ENCODE results near the gene KASH5. TPM values are rescaled to one million over a fixed set of nuclear protein-coding genes. Genes with fewer than 3 reads are reported as not detected.
"Not testable (repeated sequence)": the region's sequence is repeated elsewhere in the genome, so short reads cannot be mapped to it uniquely, and the experiment has no call there.

KASH5 gene
- polyA plus RNA-seq, 4 donors = 0.21 to 0.48 (median 0.29) TPM; not detected in 1

GRCh38 chr19:49451430-49452181 lies 63.6 kb downstream of the KASH5 start, which contains the start of gene PIH1D1:
PIH1D1 (minus strand) TSS chr19:49451814; CDS start chr19:49451574, 240 bp downstream.
- peak; percentile 95 to 100 (median 98) for DNase-seq (ENCODE audit: low read depth in 4 of 4, low spot score in 3 of 4)

GRCh38 chr19:49453013-49453756 lies 65.1 kb downstream of the KASH5 start, which contains the start of gene ALDH16A1:
ALDH16A1 (plus strand) TSS chr19:49453225; CDS start chr19:49453332, 107 bp downstream.
- DNase-seq (ENCODE audit: low read depth in 4 of 4, low spot score in 3 of 4) = peak; percentile 95 to 97 (median 96)

DNA sequence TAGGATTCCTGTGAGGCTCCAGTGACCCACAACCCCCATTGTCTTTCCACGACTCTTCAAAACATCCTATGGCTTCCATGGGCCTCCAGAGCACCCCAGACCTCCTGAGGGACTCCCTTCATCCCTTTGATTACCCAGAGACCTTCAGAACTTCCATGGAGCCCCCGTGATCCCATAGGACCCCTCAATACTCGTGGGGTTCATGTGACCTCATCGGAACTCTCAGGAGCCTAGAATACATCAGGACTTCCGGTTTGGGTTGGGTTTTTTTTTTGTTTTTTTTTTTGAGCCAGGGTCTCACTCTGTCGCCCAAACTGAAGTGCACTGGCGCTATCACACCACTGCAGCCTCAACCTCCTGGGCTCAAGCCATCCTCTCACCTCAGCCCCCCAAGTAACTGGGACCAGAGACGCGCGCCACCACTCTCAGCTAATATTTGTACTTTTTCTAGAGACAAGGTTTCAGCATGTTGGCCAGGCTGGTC lies 65.8 kb downstream of the KASH5 start:
- no peak for DNase-seq (ENCODE audit: low read depth in 4 of 4, low spot score in 3 of 4)

DNA sequence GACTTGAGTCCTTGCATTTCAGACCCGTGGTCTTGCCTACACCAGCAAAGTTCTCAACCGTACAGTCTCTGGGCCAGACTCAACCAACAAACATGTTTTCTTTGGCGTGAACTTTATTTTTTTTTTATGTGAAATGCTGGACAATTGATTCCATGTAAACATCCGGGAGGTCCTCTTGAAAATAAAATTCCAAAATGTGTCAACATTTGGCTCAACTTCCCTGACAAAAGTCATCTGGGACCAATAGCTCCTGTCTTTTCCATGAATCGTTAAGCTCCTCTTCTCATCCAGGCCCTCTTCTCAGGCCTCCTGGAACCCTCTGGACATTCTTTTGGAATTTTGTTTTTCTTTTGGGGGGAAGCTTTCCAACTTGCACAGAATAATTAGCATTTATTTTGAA lies 67.7 kb downstream of the KASH5 start:
- DNase-seq (ENCODE audit: low read depth in 4 of 4, low spot score in 3 of 4) = no peak

DNA sequence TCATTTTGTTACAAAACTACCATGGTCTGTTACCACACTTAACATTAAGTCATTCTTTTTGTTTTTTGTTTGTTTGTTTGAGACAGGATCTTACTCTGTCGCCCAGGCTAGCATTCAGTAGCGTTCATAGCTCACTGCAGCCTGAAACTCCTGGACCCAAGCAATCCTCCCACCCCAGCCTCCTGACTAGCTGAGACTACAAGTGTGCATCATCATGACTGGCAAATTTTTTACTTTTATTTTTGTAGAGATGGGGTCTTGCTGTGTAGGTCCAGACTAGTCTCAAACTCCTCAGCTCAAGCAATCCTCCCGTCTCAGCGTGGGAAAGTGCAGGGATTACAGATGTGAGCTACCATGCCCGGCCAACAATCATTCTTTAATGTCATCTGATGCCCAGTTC lies 68.3 kb downstream of the KASH5 start:
- no peak for DNase-seq (ENCODE audit: low read depth in 4 of 4, low spot score in 3 of 4)

DNA sequence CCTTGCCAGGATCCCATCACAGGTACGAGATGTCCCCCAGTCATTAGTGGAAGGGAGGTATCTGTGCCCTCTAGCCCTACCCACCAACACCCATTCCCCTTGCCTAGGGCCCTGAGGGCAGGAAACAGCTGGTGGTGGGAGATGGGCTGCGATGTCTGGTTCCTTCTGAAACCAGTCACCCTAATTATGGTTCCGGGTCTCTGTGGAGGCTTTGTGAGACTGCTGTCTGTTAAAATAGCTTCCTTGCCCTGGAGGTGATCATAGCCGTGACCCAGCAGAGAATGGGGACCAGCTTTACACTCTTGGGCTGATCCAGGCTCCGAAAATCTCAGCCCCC lies 70.5 kb downstream of the KASH5 start:
- DNase-seq (ENCODE audit: low read depth in 4 of 4, low spot score in 3 of 4) = no peak

DNA sequence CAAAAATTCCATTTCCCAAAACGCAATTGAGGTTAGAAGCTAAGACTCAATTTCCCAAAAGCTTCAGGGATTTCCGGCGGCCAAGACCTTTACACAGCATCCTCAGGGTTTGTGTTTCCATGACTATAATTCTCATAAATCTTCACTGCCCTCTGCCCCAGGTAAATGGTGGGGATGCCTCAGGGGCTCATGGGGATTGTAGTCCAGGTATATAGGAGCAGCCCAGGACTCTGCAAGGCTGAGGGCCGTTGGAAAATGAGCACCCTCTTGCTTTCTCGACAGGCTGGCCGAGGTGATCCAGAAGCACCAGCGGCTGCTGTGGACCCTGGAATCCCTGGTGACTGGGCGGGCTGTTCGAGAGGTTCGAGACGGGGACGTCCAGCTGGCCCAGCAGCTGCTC lies 71.3 kb downstream of the KASH5 start:
- no peak for DNase-seq (ENCODE audit: low read depth in 4 of 4, low spot score in 3 of 4)

DNA sequence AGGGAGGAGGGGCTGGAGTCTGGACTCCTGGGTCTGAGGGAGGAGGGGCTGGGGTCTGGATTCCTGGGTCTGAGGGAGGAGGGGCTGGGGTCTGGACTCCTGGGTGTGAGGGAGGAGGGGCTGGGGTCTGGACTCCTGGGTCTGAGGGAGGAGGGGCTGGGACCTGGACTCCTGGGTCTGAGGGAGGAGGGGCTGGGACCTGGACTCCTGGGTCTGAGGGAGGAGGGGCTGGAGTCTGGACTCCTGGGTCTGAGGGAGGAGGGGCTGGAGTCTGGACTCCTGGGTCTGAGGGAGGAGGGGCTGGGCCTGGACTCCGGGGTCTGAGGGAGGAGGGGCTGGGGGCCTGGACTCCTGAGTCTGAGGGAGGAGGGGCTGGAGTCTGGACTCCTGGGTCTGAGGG lies 73.1 kb downstream of the KASH5 start:
- DNase-seq (ENCODE audit: low read depth in 4 of 4, low spot score in 3 of 4) = not testable (repeated sequence)

GRCh38 chr19:49461656-49462055 lies 73.6 kb downstream of the KASH5 start:
- no peak for DNase-seq (ENCODE audit: low read depth in 4 of 4, low spot score in 3 of 4)

DNA sequence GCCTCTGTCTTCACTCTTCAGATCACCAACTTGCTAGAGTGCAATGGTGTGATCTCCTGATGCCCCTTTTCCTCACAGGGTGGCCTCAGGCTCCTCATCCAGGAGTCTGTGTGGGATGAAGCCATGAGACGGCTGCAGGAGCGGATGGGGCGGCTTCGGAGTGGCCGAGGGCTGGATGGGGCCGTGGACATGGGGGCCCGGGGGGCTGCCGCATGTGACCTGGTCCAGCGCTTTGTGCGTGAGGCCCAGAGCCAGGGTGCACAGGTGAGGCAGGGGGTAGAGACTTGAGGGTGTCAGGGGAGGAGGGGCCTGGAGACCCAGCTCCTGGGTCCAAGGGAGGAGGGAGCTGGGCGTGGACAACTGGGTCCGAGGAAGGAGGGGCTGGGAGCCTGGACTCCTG lies 74.4 kb downstream of the KASH5 start:
- no peak for DNase-seq (ENCODE audit: low read depth in 4 of 4, low spot score in 3 of 4)

GRCh38 chr19:49463960-49464740 lies 76.1 kb downstream of the KASH5 start:
- no peak for DNase-seq (ENCODE audit: low read depth in 4 of 4, low spot score in 3 of 4)

DNA sequence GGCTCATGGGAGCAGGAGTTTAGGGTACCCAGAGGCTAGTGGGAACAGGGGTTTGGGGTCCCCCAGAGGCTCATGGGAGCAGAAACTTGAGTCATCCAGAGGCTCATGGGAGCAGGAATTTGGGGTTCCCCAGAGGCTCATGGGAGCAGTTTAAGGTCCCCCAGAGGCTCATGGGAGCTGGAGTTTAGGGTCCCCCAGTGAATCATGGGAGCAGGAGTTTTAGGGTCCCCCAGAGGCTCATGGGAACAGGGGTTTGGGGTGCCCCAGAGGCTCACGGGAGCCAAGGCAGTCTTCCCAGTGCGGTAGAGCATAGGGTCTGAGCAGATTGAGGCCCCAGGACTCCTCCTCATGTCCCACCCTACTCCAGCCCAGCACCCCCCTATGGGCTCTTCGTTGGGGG lies 77.3 kb downstream of the KASH5 start:
- DNase-seq (ENCODE audit: low read depth in 4 of 4, low spot score in 3 of 4) = no peak

Other genes starting within 250 kb of the KASH5 start
- gene HRC, start 232.9 kb upstream of the KASH5 start, polyA plus RNA-seq (ENCODE audit: insufficient read length in 4 of 4) = 10 to 100 TPM; 27.0 to 30.6 (median 29.7) TPM
- 10 to 100 TPM; 26.6 to 38.0 (median 31.0) TPM for gene TRPM4, start 230.5 kb upstream of the KASH5 start, polyA plus RNA-seq (ENCODE audit: insufficient read length in 4 of 4)
- 1 to 10 TPM; 2.5 to 3.3 (median 2.8) TPM for gene SLC6A16, start 63.1 kb upstream of the KASH5 start, polyA plus RNA-seq (ENCODE audit: insufficient read length in 4 of 4)
- 10 to 100 TPM; 28.9 to 42.9 (median 36.0) TPM for gene CD37, start 52.8 kb upstream of the KASH5 start, polyA plus RNA-seq (ENCODE audit: insufficient read length in 4 of 4)
- 100 to 1,000 TPM in 2 of 4 donors, 10 to 100 TPM in 2; 95.9 to 107 (median 102) TPM for gene TEAD2, start 25.8 kb upstream of the KASH5 start, polyA plus RNA-seq (ENCODE audit: insufficient read length in 4 of 4)
- gene DKKL1, start 24.4 kb upstream of the KASH5 start, polyA plus RNA-seq (ENCODE audit: insufficient read length in 4 of 4) = 1 to 10 TPM; 3.3 to 6.9 (median 5.4) TPM
- not detected for gene PTH2, start 35.2 kb downstream of the KASH5 start, polyA plus RNA-seq (ENCODE audit: insufficient read length in 4 of 4)
- under 1 TPM in 1 of 4 donors, not detected in 3; 0.04 TPM for gene GFY, start 37.1 kb downstream of the KASH5 start, polyA plus RNA-seq (ENCODE audit: insufficient read length in 4 of 4)
- gene SLC17A7, start 53.3 kb downstream of the KASH5 start, polyA plus RNA-seq (ENCODE audit: insufficient read length in 4 of 4) = under 1 TPM; 0.25 to 0.49 (median 0.40) TPM
- gene PIH1D1, start 63.6 kb downstream of the KASH5 start, polyA plus RNA-seq (ENCODE audit: insufficient read length in 4 of 4) = 10 to 100 TPM; 79.0 to 96.1 (median 82.8) TPM
- gene ALDH16A1, start 65.0 kb downstream of the KASH5 start, polyA plus RNA-seq (ENCODE audit: insufficient read length in 4 of 4) = 10 to 100 TPM; 16.6 to 27.5 (median 18.3) TPM
- 1 to 10 TPM; 2.6 to 4.5 (median 3.6) TPM for gene FLT3LG, start 86.0 kb downstream of the KASH5 start, polyA plus RNA-seq (ENCODE audit: insufficient read length in 4 of 4)
- gene RPL13A, start 99.4 kb downstream of the KASH5 start, polyA plus RNA-seq (ENCODE audit: insufficient read length in 4 of 4) = 1,000 to 10,000 TPM; 2,364 to 2,825 (median 2,611) TPM
- gene RPS11, start 108.2 kb downstream of the KASH5 start, polyA plus RNA-seq (ENCODE audit: insufficient read length in 4 of 4) = 1,000 to 10,000 TPM; 2,560 to 2,862 (median 2,794) TPM
- gene FCGRT, start 124.4 kb downstream of the KASH5 start, polyA plus RNA-seq (ENCODE audit: insufficient read length in 4 of 4) = 100 to 1,000 TPM; 242 to 339 (median 259) TPM
- gene RCN3, start 139.8 kb downstream of the KASH5 start, polyA plus RNA-seq (ENCODE audit: insufficient read length in 4 of 4) = 10 to 100 TPM; 14.5 to 23.3 (median 17.4) TPM
- gene NOSIP, start 192.3 kb downstream of the KASH5 start, polyA plus RNA-seq (ENCODE audit: insufficient read length in 4 of 4) = 10 to 100 TPM; 53.6 to 73.7 (median 60.5) TPM
- gene PRRG2, start 193.1 kb downstream of the KASH5 start, polyA plus RNA-seq (ENCODE audit: insufficient read length in 4 of 4) = 1 to 10 TPM; 7.3 to 9.3 (median 8.3) TPM
- gene PRR12, start 202.9 kb downstream of the KASH5 start, polyA plus RNA-seq (ENCODE audit: insufficient read length in 4 of 4) = 10 to 100 TPM; 17.9 to 27.1 (median 20.2) TPM